Neuronal stem cell (in vitro differentiated cells): ENCODE data around the gene UQCRC2.

Source experiments
- DNase-seq: peaks from one replicate; pipeline ENCODE4 v3.0.0-alpha.2; 2013; ENCODE audit warnings: low spot score
- H2AFZ ChIP-seq: one replicate; pipeline ENCODE4 v1.6.1; 2013; ENCODE audit warnings: mild to moderate bottlenecking, low read length, inconsistent platforms
- H2AK5ac ChIP-seq: 2 replicates; pipeline ENCODE4 v1.6.1; 2013; ENCODE audit warnings: low read depth, mild to moderate bottlenecking, inconsistent platforms, low read length, moderate library complexity, mixed read lengths
- H2BK120ac ChIP-seq: 2 replicates; pipeline ENCODE4 v1.6.1; 2013; ENCODE audit warnings: low read depth, mild to moderate bottlenecking, inconsistent platforms, low read length, moderate library complexity, mixed read lengths
- H2BK12ac ChIP-seq: one replicate; pipeline ENCODE4 v1.6.1; 2013; ENCODE audit warnings: low read length, inconsistent platforms
- H2BK15ac ChIP-seq: 2 replicates; pipeline ENCODE4 v1.6.1; 2013; ENCODE audit warnings: mild to moderate bottlenecking, low read length, inconsistent platforms, mixed read lengths
- H2BK5ac ChIP-seq: one replicate; pipeline ENCODE4 v1.6.1; 2013; ENCODE audit warnings: inconsistent platforms, mild to moderate bottlenecking, low read length, moderate library complexity
- H3K14ac ChIP-seq: one replicate; pipeline ENCODE4 v1.6.1; 2013; ENCODE audit warnings: low read length, inconsistent platforms
- H3K18ac ChIP-seq: 2 replicates; pipeline ENCODE4 v1.6.1; 2013; ENCODE audit warnings: low read length, inconsistent platforms
- H3K23ac ChIP-seq: 2 replicates; pipeline ENCODE4 v1.6.1; 2013; ENCODE audit warnings: low read depth, mild to moderate bottlenecking, mixed read lengths, low read length, inconsistent platforms; ENCODE audit not compliant: poor library complexity
- H3K27ac ChIP-seq: replicated peaks from 3 replicates; pipeline ENCODE4 v1.5.1; 2013; ENCODE audit warnings: low read length, inconsistent platforms
- H3K27me3 ChIP-seq, 3 experiments: 2 replicates each; pipeline ENCODE4 v1.6.1; 2013; ENCODE audit warnings: low read length in 3 of 3, mild to moderate bottlenecking in 2 of 3, inconsistent platforms in 1 of 3, low read depth in 1 of 3, mixed read lengths in 1 of 3, moderate library complexity in 1 of 3; ENCODE audit not compliant: control insufficient read depth in 3 of 3, insufficient read depth in 3 of 3
- H3K36me3 ChIP-seq, 2 donors: replicated peaks in 1 of 2; 2 replicates each; pipeline ENCODE4 v1.6.1; 2013; ENCODE audit warnings: low read length in 2 of 2; ENCODE audit not compliant: control insufficient read depth in 2 of 2, insufficient read depth in 2 of 2
- H3K4ac ChIP-seq: 2 replicates; pipeline ENCODE4 v1.6.1; 2013; ENCODE audit warnings: inconsistent platforms, mild to moderate bottlenecking, low read length, moderate library complexity
- H3K4me1 ChIP-seq, 2 donors: 1 replicate in 1 of 2; 2 replicates in 1 of 2; pipeline ENCODE4 v1.6.1; 2013; ENCODE audit warnings: low read length in 2 of 2, low read depth in 1 of 2; ENCODE audit not compliant: control insufficient read depth in 2 of 2, insufficient read depth in 1 of 2
- H3K4me2 ChIP-seq: one replicate; pipeline ENCODE4 v1.6.1; 2013; ENCODE audit warnings: mild to moderate bottlenecking, low read length, inconsistent platforms; ENCODE audit not compliant: insufficient read depth, poor library complexity, severe bottlenecking
- H3K4me3 ChIP-seq, 2 donors: 2 replicates each; pipeline ENCODE4 v1.5.1; 2013; ENCODE audit warnings: low read length in 2 of 2, mild to moderate bottlenecking in 2 of 2, inconsistent platforms in 1 of 2, moderate library complexity in 1 of 2
- H3K79me1 ChIP-seq: one replicate; pipeline ENCODE4 v1.6.1; 2013; ENCODE audit warnings: low read depth, mild to moderate bottlenecking, inconsistent platforms, low read length, moderate library complexity
- H3K9ac ChIP-seq: one replicate; pipeline ENCODE4 v1.6.1; 2013; ENCODE audit warnings: mild to moderate bottlenecking, low read depth, low read length, inconsistent platforms; ENCODE audit not compliant: poor library complexity
- H3K9me3 ChIP-seq, 2 donors: replicated peaks in 1 of 2; 2 replicates each; pipeline versions ENCODE3 to v1.6.1; 2013; ENCODE audit warnings: low read length in 2 of 2, mild to moderate bottlenecking in 2 of 2, inconsistent platforms in 1 of 2, low read depth in 1 of 2, mixed read lengths in 1 of 2, moderate library complexity in 1 of 2; ENCODE audit not compliant: control insufficient read depth in 2 of 2, insufficient read depth in 1 of 2
- H4K8ac ChIP-seq: one replicate; pipeline ENCODE4 v1.6.1; 2013; ENCODE audit warnings: low read depth, mild to moderate bottlenecking, inconsistent platforms, low read length, moderate library complexity
- H4K91ac ChIP-seq: one replicate; pipeline ENCODE4 v1.6.1; 2013; ENCODE audit warnings: low read length, low read depth, mild to moderate bottlenecking, inconsistent platforms; ENCODE audit not compliant: poor library complexity
- WGBS, 2 donors: extraction: QIAGEN DNeasy Blood & Tissue Kit; methylation state at CpG; one replicate each; pipeline ENCODE4 v1.1.7; 2013; ENCODE audit warnings: missing lambda C conversion rate in 2 of 2, mixed read lengths in 1 of 2; ENCODE audit not compliant: insufficient read length in 2 of 2, insufficient replicate concordance in 1 of 2; ENCODE audit errors: extremely low coverage in 2 of 2; 5-methylcytosine and 5-hydroxymethylcytosine counted together

The UQCRC2 gene

GRCh38 chr16:21985524-21985923, 32.4 kb downstream of the UQCRC2 start:
- H4K91ac ChIP-seq: no peak overlapping the region
- no peak overlapping the region for H3K4ac ChIP-seq
- no peak overlapping the region for H4K8ac ChIP-seq
- H2BK120ac ChIP-seq: no peak overlapping the region
- H2BK15ac ChIP-seq: no peak overlapping the region
- no peak overlapping the region for H2BK12ac ChIP-seq
- H3K4me3 ChIP-seq: no peak overlapping the region
- no peak overlapping the region for H3K23ac ChIP-seq
- H3K14ac ChIP-seq: no peak overlapping the region
- DNase-seq: no peak
- H3K27ac ChIP-seq: no peak overlapping the region
- H2AFZ ChIP-seq: no peak overlapping the region
- H3K9ac ChIP-seq: no peak overlapping the region
- no peaks in the 10 kb centered on the region for H3K9me3 ChIP-seq
- no peaks in the 10 kb centered on the region for H3K27me3 ChIP-seq
- H3K4me1 ChIP-seq: no peaks in the 10 kb centered on the region
- H3K79me1 ChIP-seq: no peaks in the 10 kb centered on the region
- peaks cover 13 to 56% of the 10 kb centered on the region in 2 donors for H3K36me3 ChIP-seq
- no peak overlapping the region for H3K4me2 ChIP-seq
- no peak overlapping the region for H2BK5ac ChIP-seq
- H3K18ac ChIP-seq: no peak overlapping the region
- no peak overlapping the region for H2AK5ac ChIP-seq

DNA sequence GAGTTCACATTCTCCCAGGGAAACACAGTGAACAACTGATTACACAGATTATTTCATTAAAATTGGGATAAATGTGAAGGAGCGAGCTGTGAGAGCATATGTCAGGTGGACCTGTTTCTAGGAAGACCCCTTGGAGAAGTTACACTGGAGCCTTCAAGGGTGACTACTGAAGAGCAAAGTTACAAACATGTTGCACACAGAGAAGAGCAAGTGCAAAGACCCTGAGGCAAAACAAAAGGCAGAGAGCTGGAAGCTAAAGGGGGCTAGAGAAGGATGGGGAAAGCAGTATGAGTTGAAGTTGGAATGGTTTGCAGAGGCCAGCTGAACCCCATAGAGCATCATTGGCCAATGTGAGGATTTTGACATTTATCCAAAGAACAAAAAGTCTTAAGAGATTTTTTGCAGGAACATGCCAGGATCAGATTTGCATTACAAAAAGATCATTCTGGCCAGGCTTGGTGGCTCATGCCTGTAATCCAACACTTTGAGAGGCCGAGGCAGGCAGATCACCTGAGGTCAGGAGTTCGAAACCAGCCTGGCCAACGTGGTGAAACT, 33.6 kb downstream of the UQCRC2 start:
- H3K4me2 ChIP-seq: no peak overlapping the region
- no peak overlapping the region for H3K4ac ChIP-seq
- no peaks in the 10 kb centered on the region for H3K27me3 ChIP-seq
- no peaks in the 10 kb centered on the region for H3K9me3 ChIP-seq
- no peak overlapping the region for H2AK5ac ChIP-seq
- no peaks in the 10 kb centered on the region for H3K79me1 ChIP-seq
- no peak overlapping the region for H3K23ac ChIP-seq
- H4K8ac ChIP-seq: no peak overlapping the region
- H3K18ac ChIP-seq: no peak overlapping the region
- no peak overlapping the region for H3K4me3 ChIP-seq
- H3K27ac ChIP-seq: no peak overlapping the region
- WGBS, 2 donors: no CpG with 5 or more reads among the region's 4 CpGs
- H3K9ac ChIP-seq: no peak overlapping the region
- H2AFZ ChIP-seq: no peak overlapping the region
- DNase-seq: no peak
- no peak overlapping the region for H3K14ac ChIP-seq
- H4K91ac ChIP-seq: no peak overlapping the region
- no peaks in the 10 kb centered on the region for H3K4me1 ChIP-seq
- H3K36me3 ChIP-seq: peaks cover 8 to 45% of the 10 kb centered on the region in 2 donors
- H2BK15ac ChIP-seq: no peak overlapping the region
- no peak overlapping the region for H2BK12ac ChIP-seq
- no peak overlapping the region for H2BK5ac ChIP-seq
- no peak overlapping the region for H2BK120ac ChIP-seq

GRCh38 chr16:21987498-21987897, 34.3 kb downstream of the UQCRC2 start:
- H3K79me1 ChIP-seq: no peaks in the 10 kb centered on the region
- no peak overlapping the region for H3K18ac ChIP-seq
- peaks cover 6 to 38% of the 10 kb centered on the region in 2 donors for H3K36me3 ChIP-seq
- no peak overlapping the region for H3K27ac ChIP-seq
- H2BK5ac ChIP-seq: no peak overlapping the region
- H3K4me2 ChIP-seq: no peak overlapping the region
- H4K91ac ChIP-seq: no peak overlapping the region
- no peak overlapping the region for H3K4ac ChIP-seq
- no peak overlapping the region for H3K9ac ChIP-seq
- H4K8ac ChIP-seq: no peak overlapping the region
- H2AK5ac ChIP-seq: no peak overlapping the region
- H3K14ac ChIP-seq: no peak overlapping the region
- H3K4me1 ChIP-seq: no peaks in the 10 kb centered on the region
- no peak for DNase-seq
- no peak overlapping the region for H3K4me3 ChIP-seq
- WGBS, 2 donors: no CpG with 5 or more reads among the region's 2 CpGs
- no peak overlapping the region for H2BK15ac ChIP-seq
- no peaks in the 10 kb centered on the region for H3K9me3 ChIP-seq
- H2BK120ac ChIP-seq: no peak overlapping the region
- H2BK12ac ChIP-seq: no peak overlapping the region
- H2AFZ ChIP-seq: no peak overlapping the region
- no peaks in the 10 kb centered on the region for H3K27me3 ChIP-seq
- no peak overlapping the region for H3K23ac ChIP-seq

GRCh38 chr16:21989133-21989532, 36.0 kb downstream of the UQCRC2 start:
- Histone ChIP-seq H3K4me1 (no peaks in the 10 kb centered on the region), H3K27ac (no peak overlapping the region), H3K4ac (no peak overlapping the region), H4K91ac (no peak overlapping the region), H2BK15ac (no peak overlapping the region), H2AK5ac (no peak overlapping the region), H3K4me3 (no peak overlapping the region), H3K27me3 (no peaks in the 10 kb centered on the region), H3K36me3 (peaks cover 1 to 22% of the 10 kb centered on the region in 2 donors), H2BK5ac (no peak overlapping the region), H3K9me3 (no peaks in the 10 kb centered on the region), H2BK120ac (no peak overlapping the region), H3K79me1 (no peaks in the 10 kb centered on the region), H3K23ac (no peak overlapping the region), H2BK12ac (no peak overlapping the region), H4K8ac (no peak overlapping the region), H2AFZ (no peak overlapping the region), H3K4me2 (no peak overlapping the region), H3K14ac (no peak overlapping the region), H3K9ac (no peak overlapping the region), H3K18ac (no peak overlapping the region)
- WGBS, 2 donors: no CpG with 5 or more reads among the region's 5 CpGs
- no peak for DNase-seq
